Femur (tissue), 1 donor: Measurements from ENCODE around the gene ERC1.

Experiments
- DNase-seq: peaks from one replicate; pipeline ENCODE4 v3.0.0-alpha.2; 2017

ERC1 gene

DNA sequence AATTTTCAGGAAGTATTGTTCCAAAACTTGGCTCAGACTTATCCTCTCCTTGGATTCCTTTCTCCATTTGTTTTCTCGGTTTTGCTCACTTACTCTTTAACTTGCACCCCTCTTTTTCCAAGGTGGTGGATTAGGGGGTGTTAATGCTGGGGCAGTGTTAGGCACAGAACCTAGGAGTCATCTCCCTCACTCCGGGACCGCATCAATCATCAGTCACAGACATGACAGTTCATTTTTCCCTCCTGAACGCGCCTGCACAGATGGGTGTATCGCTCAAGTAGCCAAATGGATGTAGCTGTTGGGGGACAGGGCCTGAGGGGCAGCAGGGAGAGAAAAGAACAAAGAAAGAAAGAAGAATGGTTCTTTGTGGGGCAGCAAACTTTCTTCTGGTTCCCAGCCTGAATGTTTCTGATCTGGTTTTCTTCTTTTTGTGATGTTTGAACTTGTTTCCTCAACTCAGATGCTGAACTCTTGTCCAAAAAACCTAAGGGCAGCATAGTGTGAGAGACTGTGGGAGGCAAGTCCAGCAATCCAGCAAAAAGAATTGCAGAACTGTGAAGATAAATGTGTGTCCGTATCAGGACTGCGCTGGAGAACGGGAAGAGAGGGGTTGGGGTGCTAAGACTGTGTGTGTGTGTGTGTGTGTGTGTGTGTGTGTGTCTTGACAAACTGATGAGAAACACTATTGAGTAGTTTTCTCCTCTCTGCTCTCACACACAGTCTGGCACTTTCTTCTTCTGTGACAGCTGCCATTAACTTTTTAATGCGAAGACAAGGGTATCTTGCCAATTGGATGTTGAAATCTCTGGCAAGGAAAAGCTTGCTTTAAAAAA is 472.3 kb downstream of the ERC1 start:
- no peak for DNase-seq

DNA sequence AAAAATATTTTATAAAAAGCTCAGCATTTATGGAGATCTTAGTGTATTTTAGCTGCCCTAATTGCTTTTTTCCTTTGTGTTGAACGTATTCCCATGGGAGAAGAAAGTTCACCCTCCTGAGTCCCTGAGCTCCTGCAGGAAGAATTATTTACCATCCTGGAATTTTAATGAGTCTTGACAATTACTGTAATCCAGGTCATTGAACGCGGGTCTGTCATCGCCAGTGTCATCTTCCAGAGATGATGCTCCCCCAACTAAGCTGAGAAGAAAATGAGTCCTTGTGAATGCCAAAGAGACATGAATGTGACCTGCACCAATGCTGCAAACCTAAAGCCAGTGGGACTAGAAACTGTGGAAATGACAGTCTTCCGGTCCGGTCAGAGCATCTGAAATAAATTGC is 473.9 kb downstream of the ERC1 start:
- no peak for DNase-seq

DNA sequence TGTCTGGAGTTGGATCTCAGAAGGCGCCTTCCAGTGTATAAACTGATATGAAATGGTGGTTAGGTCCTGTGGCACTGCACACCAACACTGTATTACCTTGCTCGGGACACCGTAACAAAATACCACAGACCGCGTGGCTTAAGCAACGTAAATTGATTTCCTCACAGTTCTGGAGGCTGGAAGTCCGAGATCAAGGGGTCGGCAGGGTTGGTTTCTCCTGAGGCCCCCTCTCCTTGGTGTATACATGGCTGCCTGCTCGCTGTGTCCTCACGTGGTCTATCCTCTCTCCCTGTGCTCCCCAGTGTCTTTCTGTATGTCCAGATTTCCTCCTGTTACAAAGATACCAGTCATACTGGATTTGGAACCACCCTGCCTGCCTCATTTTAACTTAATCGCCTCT is 475.0 kb downstream of the ERC1 start:
- no peak for DNase-seq

DNA sequence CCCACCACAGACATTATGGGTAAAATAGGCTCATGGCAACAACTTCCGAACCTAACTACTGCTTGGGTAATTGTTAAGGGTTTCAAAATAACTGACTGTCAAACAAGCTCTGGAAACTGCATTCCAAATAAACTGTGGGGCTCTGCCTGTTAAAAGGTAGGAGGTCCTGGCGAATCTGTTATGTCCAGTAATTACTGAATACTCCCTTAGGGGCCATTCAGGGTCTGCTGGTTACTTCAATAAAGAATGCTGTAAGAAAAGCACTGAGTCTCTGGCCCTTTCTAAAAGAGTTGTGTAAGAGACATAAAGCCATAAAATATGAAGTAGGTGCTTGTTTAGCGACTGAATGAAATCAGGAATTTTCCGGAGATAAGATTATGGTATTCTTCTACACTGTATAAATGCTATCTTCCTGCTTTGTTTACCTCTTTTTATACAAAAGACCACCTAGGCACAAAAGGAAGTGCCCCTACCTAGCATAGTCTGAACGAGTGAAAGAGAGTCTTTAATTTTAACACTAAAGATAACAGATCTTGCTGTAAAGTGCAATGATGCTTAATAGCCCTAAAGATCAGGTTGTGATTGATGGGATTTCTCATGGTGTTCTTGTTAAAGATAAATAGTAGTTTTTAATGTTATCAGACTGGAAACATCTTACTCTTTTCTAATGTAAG is 475.6 kb downstream of the ERC1 start:
- no peak for DNase-seq

DNA sequence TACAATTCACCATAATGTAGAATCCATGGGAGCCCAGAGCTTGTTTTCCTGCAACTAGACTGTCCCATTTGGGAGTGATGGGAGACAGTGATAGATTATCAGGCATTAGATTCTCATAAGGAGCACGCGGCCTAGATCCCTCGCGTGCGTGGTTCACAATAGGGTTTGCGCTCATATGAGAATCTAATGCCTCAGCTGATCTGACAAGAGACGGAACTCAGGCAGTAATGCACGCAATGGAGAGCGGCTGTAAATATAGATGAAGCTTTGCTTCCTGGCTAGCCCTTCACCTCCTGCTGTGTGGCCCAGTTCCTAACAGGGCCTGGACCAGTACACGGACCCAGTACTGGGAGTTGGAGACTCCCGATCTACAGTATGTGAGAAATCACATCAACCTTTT is 476.7 kb downstream of the ERC1 start:
- DNase-seq = no peak

DNA sequence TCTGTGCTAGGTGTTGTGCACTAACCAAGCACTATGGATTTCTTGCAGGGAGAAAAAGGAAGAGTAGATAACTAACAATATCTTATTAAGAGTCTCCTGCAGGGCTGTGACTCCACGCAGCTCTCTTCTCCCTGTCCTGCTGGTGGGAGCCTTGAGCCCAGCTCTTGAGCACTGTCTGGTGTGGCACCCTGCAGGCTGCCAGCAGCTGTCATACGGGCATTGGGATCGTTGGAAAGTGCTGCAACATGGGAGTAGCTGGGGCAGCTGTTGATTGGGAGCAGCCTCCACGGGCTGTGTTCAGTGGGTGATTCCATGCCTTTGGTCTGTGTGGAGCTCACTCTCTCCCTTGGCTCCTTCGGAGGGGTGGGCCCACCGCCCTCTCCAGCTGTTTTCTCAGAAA is 478.0 kb downstream of the ERC1 start:
- DNase-seq = no peak

DNA sequence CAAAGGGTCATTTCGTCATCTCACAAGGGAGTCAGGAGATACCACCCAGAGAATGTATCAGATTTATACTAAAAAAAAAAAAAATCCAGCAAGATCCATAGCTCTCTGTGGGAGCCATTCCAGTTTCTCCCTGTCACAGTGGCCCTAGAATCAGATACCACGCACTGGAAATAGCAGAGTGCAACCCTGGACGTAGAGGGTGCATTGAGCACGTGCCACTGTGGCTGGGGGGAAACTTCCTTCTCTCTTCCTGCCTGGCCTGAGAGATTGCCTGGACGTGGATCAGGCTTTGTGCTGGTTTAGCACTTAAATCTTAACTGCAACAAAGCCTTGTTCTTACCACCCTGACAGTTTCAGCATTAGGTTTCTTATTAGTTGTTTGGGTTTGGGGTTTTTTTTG is 479.0 kb downstream of the ERC1 start:
- no peak for DNase-seq

DNA sequence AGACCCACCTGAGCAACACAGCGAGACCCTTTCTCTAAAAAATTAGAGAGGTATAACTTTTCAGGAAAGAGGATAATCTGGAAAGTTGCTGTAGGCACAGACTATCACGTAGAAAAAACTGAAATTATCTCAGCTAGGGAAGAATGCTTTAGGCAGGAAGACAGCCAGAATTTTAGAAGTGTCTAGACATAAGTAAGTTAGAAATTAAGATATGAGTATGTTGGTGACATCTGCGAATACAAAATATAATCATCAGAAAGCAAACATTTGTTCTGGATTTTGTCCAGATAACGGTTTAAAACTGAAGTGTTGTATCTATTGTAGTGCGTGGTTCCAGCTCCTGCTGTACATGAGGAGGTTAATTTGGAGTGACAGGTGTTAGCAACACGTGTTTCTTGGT is 480.2 kb downstream of the ERC1 start:
- no peak for DNase-seq

DNA sequence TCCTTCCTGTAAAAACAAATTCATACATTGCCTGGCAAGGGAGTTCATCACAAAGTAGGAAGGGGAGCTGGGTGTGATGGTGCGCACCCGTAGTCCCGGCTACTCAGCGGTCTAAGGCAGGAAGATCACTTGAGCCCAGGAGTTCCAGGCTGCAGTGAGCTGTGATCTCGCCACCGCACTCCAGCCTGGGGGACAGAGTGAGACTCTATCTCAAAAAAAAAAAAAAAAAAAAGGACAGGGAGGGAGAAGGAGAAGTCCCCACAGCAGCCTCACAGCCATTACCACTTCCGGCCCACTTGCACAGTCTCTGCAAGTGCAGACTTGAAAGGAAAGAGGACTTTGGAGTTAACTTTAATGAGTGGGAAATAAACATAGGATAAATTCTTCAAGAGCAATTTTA is 482.4 kb downstream of the ERC1 start:
- no peak for DNase-seq

DNA sequence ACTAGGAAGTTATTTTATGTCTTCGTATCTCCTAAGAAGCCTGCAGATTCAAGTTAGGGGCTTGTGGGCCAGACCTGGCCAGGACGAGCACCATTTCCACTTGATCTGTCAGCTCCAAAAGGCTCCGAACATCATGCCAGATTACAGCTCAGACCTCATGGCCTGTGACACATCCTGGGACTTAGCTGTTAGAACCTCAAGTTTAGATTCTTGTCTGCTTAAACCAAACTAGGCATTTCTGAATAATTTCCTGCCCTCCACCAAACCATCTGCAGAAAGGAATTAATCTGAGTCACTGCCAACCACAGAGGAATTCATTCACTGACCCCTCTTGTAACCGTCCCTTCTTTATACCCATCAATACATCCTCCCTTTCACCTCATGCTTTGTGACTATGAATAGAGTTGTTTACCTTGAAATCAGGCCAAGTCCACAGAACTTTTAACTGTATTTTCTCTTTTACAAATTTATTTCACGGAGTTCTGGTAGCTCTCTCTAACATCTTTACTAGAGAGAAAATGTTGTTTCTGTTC is 483.1 kb downstream of the ERC1 start:
- peak; percentile 47 for DNase-seq

DNA sequence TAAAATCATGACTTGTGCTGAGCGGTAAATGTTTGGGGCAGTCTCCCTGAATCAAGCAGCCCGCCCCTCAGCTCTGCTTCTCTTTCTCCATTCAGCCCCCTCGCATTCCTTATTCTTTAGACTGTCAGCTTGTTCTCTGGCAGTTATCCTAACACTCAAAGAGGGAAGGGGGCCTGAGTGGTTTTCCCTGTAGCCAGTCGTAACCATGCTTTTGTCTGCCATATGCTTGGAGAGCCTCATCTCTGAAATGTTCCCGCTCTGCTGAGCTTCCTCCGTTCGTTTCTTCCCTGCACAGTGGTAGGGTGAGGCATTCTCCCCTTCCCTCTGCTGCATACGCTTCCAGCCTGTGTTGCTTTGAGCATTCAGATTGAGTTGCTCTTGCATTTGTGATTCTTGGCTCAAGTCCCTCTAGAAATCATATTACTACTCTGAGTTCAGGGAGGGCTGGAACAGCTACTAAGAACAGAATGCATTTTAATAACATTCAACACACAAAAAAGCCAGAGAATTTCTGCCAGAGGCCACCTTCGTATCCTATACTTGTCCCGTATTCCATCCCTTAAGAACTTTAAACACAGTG is 483.6 kb downstream of the ERC1 start:
- DNase-seq = peak; percentile 58

DNA sequence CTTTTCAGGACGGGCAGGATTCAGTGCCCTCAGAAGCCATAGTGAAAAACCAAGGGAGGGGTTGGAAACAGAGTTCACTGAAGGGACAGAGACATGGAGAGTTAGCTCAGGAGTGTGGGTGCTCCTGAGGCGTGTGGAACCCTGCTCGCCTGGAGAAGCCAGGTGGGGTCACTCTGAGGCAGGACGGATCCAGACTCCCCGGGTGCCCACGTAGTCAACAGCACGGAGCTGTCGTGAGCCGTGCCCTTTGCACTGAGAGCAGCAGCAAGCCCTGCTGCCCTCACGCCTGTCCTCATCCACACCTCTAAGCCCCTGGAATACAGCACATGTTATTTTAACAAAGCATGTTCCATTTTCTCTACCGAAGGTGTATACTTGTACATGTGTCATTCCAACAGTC is 488.6 kb downstream of the ERC1 start:
- no peak for DNase-seq

DNA sequence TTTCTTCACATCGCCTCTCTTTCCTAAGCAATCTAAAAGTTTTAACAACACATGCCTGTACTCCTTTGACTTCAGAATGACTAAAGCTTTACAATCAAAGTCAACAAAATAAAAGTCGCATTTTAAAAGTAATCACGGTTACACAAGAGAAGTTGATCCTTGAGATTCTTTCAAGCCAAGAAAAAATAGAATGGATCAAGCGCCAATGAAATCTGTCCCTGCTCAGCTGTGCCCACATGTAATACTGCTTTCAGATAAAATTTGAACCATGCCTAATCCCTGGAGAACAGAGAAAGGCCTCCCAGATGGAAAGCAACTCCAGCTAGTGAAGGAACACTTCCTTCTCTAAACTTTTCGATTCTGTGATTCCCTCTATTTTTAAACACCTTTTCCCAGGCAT is 490.3 kb downstream of the ERC1 start:
- no peak for DNase-seq

DNA sequence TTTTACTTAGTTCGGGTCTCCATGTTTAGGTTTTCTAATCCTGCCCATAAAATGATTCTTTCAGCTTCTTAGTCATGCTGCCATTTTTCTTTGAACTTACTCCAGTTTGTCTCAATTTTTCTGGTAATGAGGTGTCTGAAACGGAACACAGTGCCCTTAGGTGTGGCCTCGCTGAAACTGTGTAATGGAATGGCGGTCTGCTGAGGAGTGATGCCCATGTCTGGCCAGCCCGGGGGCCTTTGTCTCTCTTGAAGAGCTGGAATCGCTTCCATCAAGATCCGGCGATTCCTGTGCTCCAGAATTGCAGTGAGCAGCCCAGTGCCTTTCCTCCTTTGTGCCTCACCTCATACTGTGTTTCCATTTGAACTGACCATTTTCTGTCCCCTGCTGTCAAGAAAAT is 490.9 kb downstream of the ERC1 start:
- DNase-seq = no peak

DNA sequence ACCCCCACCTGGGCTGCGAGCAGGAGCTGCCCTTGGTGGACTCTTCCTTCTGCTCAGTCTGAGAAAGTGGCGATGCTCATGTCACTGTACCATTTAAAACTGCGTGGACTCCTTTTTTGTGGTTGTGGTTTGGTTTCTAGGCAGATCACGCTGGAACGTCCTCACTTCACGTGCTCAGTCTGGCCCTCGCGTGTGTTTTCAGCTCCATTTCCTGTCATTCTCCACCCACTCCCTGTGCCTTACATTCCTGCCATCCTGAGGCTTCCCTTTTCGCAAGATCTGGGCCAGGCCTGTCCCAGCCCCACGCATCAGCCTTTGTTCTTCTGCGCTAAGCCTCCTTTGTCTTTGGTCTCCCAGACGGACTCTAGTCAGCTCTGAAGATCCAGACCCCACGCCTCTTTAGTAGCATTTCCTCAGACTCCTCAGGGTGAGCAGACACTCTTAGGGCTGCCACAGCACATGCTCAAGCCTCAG is 497.9 kb downstream of the ERC1 start:
- no peak for DNase-seq

DNA sequence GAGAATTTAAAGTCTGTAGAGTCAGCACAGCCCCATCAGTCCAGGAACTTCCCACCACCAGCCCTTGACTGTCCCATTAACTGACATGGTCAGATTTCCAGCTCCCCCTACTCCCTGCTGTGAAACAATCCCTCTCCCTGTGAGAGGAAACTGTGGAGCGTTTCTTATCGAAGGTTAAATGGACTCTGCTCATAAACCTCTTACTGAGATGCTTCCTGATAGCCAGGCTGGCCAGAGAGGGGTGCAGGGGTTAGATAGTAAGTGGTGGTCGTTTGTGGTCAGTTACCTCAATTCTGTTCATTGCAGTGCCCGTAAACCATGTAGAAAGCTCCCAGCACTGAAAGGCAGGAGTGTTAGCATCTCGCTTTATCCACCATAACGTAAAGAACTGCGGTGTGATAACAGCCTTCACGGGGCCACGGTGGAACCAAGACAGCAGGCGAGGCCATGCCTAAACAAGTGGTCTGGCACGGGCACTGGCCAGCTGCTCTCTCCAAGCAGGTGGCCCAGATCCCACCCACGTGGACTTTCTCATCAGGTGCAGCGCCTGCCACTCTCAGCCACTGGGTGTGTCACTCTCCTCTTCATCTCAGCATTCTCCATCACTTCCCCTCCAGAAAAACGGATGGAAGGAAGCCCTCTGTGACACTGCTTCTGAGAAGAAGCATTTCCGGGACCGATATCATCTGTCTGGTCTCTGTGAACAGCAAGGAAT is 501.1 kb downstream of the ERC1 start:
- DNase-seq = no peak

DNA sequence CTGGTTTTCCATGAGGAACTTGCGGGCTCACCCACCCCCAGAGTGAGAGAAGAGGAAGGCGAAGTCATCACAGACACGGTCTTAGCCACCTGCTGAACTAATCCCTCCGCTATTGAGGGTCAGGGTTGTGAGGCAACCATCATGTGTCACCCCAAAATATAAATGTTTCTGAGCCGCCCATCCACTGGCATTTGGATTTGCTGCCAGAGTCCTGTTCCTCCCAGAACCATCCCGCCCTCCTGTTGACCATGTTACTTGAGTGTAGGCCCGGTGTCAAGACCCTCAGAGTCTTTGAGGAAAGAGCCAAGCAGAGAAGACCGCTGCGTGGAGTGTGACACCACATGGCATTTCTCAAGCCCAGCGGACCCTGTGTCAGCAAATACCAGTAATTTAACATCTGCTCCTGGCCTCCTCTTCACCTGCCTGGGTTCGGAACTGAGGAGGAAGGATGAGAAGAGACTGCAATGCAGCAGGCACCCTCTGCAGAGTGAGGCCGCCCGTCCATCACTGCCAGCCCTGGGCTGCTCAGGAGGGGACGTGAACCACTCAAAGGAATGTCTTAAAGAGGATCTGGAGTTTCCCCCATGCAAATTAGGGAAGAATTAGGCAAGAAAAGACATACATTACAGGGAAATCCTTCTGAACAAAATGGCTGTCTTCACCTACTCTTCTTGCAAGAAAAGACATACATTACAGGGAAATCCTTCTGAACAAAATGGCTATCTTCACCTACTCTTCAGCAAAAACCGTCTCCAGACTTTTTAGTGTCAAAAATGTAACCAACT is 502.9 kb downstream of the ERC1 start:
- no peak for DNase-seq

DNA sequence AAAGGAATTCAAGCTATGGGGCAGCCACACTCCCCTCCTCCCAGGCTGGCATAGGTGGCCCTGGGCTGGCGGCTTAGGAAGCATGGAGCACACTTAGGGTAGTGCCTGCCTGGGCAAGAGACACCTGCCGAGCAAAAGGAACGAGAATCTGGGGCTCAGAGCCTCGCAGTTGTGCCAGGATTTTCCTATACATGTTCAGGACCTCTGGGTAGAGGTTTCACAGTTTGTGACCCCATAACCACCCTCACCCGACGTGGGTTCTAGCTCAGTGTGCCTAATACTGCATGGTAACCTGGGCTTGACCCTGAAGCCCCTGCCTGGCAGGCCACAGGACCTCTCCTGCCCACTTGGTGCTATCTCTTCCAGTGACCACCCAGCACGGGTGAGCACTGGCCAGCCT is 503.8 kb downstream of the ERC1 start:
- DNase-seq = no peak

DNA sequence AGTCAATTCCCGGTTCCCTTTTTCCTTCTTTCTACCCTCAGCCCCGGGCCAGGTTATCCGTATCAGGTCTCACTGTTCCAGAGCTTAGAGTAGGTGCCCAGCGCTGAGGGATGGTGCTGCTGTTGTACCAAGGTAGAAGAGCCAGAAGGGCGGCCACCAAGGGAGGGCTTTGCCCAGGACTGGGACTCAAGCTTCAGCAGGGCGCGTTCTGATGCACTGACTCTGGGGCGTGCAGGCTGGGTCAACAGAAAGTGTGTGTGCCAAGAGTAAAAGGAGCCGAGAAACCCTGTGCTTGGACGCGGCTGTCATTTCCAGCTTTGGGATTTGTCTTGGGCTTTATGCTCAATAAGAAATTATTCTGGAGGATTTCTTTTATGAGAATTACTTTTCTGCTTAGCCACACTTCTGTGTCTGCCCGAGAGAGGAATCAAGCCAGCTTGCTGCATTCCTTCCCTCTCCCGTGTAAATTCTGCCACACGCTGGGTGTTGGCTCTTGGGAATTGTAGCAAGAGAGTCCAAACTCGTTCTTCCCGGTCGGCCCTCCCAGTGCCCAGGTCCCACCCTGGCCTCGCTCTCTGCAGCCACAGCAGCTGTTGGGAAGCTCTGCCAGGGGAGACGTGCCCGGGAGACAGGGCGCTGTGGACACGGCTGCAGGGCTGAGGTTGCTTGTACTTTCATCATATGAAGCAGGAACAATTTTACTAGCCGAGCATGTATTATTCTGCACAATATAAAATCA is 505.3 kb downstream of the ERC1 start:
- DNase-seq = peak; percentile 44

DNA sequence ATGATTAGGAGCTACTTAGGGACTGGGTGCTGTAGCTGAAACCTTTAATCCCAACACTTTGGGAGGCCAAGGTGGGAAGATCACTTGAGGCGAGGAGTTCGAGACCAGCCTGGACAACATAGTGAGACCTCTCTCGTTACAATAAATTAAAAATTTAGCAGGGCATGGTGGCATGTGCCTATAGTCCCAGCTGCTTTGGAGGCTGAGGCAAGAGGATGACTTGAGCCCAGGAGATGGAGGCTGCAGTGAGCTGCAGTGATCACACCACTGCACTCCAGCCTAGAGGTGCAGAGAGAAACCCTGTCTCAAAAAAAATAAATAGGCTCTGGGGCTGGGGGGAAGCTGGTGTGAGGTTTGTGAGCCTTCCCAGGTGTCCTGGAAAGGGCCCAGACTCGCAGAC is 506.1 kb downstream of the ERC1 start:
- no peak for DNase-seq

DNA sequence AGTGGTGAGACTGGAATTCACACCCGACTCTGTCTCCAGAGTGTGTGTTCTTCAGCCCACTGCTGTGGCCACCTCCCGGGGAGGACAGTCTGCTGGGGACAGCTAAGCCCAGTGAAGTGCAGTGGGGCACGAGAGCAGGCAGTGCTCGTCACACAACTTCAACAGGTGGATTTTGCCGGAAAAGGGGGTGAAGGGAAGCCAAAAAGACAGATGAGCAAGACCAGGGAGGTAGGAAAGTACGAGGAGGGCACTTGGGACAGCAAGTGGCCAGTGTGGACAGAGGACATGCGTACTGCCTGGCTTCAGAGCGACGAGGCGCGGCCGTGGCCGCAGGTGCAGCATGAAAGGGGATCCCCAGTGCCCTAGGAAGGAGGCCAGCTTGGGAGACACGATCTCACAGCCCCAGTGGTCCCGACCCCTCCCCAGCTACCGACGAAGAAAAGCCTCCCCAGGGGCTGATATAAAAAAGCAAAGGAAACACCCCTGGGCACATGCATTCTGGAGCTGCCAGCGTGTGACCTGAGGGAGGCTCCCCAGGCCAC is 507.2 kb downstream of the ERC1 start:
- no peak for DNase-seq
